ENCODE data around the gene TRPC1. TPM values are rescaled to one million over a fixed set of nuclear protein-coding genes. Genes with fewer than 3 reads are reported as not detected.
"Not testable (repeated sequence)": the region's sequence is repeated elsewhere in the genome, so short reads cannot be mapped to it uniquely, and the experiment has no call there.

Gene TRPC1
- total RNA-seq, 2 donors from 2014 or later = 10.6 to 20.2 TPM

DNA sequence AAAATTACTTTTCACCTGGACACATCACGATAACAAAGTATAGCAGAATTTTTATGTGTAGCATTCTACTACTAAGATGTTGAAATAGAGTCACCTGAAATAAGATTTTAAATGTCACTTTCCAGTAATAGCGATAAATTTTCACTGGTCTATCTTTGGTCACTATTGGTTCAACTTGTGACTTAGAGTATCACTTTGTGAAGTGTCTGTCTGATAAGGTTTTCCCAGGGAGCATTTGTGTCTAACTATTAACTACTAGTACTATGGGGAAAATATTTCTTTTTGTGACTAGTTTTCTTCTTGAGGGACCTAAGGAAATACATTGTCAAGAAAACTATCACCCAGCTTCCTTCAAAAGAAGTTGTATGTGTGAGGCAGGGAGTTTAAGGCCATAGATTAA is 11.0 kb downstream of the TRPC1 start:
- H3K4me3 ChIP-seq = no peak overlapping the region
- peaks cover 0 to 13% of the 10 kb centered on the region in 2 donors for H3K4me1 ChIP-seq
- H3K9me3 ChIP-seq = no peaks in the 10 kb centered on the region
- no peaks in the 10 kb centered on the region for H3K27me3 ChIP-seq
- TF ChIP-seq, protein P1, sequence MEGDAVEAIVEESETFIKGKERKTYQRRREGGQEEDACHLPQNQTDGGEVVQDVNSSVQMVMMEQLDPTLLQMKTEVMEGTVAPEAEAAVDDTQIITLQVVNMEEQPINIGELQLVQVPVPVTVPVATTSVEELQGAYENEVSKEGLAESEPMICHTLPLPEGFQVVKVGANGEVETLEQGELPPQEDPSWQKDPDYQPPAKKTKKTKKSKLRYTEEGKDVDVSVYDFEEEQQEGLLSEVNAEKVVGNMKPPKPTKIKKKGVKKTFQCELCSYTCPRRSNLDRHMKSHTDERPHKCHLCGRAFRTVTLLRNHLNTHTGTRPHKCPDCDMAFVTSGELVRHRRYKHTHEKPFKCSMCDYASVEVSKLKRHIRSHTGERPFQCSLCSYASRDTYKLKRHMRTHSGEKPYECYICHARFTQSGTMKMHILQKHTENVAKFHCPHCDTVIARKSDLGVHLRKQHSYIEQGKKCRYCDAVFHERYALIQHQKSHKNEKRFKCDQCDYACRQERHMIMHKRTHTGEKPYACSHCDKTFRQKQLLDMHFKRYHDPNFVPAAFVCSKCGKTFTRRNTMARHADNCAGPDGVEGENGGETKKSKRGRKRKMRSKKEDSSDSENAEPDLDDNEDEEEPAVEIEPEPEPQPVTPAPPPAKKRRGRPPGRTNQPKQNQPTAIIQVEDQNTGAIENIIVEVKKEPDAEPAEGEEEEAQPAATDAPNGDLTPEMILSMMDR (IDR thresholded peaks at IDR 0.05) = no peak
- peak overlapping the region; percentile 56 to 64 for H3K27ac ChIP-seq
- DNase-seq (ENCODE audit: low spot score) = no peak
- no peaks in the 10 kb centered on the region for H3K36me3 ChIP-seq

DNA sequence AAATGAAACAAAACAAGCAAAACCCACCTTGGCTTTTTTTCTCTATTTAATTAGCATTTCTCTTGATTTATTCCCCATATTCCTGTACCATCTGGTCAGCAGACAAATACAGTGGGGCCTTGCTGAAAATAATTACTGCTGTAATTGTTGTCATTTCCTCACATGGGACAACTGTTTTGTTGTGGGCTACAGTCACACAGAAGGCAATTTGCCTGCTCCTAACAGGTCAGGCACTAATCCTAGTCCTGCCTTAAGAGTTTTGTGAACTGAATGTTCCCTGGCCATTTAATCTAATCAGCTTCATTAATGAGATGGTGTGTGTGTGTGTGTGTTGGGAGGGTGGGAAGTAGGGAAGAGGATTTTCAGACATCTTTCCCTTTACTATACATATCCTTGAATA is 11.6 kb downstream of the TRPC1 start:
- DNase-seq (ENCODE audit: low spot score) = no peak
- no peaks in the 10 kb centered on the region for H3K9me3 ChIP-seq
- H3K36me3 ChIP-seq = no peaks in the 10 kb centered on the region
- H3K27me3 ChIP-seq = no peaks in the 10 kb centered on the region
- peak overlapping the region; percentile 56 to 64 for H3K27ac ChIP-seq
- no peak overlapping the region for H3K4me3 ChIP-seq
- TF ChIP-seq, protein P1 (IDR thresholded peaks at IDR 0.05) = no peak
- H3K4me1 ChIP-seq = peaks cover 0 to 13% of the 10 kb centered on the region in 2 donors

DNA sequence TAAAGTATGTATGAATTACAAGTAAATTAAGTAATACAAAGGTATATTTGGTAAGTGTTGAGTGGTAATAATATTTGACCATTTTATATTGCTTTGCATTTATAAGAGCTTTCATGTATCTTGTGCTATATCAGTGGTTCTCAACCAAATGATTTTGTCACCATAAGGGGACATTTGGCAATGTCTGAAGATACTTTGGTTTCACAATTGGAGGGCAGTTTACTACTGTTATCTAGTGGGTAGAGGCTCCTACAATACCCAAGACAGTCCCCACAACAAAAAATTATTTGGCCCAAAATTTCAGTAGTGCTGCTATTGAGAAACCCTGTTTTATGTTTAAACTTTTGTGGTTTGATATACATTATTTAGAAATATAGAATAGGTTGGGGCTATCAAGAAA is 14.6 kb downstream of the TRPC1 start:
- peaks cover 0 to 13% of the 10 kb centered on the region in 2 donors for H3K4me1 ChIP-seq
- no peak overlapping the region for H3K4me3 ChIP-seq
- no peaks in the 10 kb centered on the region for H3K36me3 ChIP-seq
- no peaks in the 10 kb centered on the region for H3K9me3 ChIP-seq
- no peaks in the 10 kb centered on the region for H3K27me3 ChIP-seq
- no peak for DNase-seq (ENCODE audit: low spot score)
- H3K27ac ChIP-seq = no peak overlapping the region
- TF ChIP-seq, protein P1 (IDR thresholded peaks at IDR 0.05) = no peak

DNA sequence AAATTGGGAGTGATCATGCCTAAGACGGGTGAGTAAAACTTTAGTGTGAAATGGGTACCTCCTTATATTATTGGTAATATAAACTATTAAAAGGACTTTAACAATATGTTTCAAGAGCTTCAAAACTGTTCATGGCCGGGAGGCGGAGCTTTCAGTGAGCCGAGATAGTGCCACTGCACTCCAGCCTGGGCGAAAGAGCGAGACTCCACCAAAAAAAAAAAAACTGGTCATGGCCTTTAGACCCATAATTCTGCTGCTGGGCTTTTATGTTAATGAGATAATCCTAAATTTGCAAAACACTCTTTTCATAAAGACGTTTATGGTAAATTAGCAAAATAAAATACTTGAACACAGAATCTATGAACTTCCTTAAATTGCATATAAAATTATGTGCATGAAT is 22.8 kb downstream of the TRPC1 start:
- no peak for DNase-seq (ENCODE audit: low spot score)
- Histone ChIP-seq H3K36me3 (peaks cover 12% of the 10 kb centered on the region), H3K4me1 (no peaks in the 10 kb centered on the region), H3K9me3 (no peaks in the 10 kb centered on the region), H3K27ac (no peak overlapping the region), H3K27me3 (no peaks in the 10 kb centered on the region), H3K4me3 (no peak overlapping the region)
- TF ChIP-seq, protein P1 (IDR thresholded peaks at IDR 0.05) = no peak

DNA sequence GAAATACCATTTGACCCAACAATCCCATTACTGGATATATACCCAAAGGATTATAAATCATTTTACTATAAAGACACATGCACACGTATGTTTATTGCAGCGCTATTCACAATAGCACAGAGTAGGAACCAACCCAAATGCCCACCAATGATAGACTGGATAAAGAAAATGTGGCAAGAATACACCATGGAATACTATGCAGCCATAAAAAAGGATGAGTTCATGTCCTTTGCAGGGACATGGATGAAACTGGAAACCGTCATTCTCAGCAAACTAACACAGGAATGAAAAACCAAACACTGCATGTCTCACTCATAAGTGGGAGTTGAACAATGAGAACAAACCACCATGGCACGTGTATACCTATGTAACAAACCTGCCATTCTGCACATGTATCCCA is 26.7 kb downstream of the TRPC1 start:
- H3K27me3 ChIP-seq; H3K4me1 ChIP-seq; DNase-seq (ENCODE audit: low spot score); H3K27ac ChIP-seq; H3K9me3 ChIP-seq; H3K4me3 ChIP-seq: not testable (repeated sequence)
- H3K36me3 ChIP-seq = peaks cover 12% of the 10 kb centered on the region

DNA sequence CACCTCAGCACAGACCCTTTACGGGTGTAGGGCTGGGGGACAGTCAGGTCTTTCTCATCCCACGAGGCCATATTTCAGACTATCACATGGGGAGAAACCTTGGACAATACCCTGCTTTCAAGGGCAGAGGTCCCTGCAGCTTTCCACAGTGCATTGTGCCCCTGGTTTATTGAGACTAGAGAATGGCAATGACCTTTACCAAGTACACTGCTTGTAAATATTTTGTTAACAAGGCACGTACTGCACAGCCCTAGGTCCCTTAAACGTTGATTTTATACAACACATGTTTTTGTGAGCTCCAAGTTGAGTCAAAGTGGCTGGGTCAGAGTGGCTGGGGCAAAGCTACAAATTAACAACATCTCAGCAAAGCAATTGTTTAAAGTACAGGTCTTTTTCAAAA is 28.8 kb downstream of the TRPC1 start:
- H3K9me3 ChIP-seq; DNase-seq (ENCODE audit: low spot score); H3K27ac ChIP-seq; H3K27me3 ChIP-seq; H3K4me3 ChIP-seq; H3K4me1 ChIP-seq: not testable (repeated sequence)
- H3K36me3 ChIP-seq = peaks cover 12% of the 10 kb centered on the region

DNA sequence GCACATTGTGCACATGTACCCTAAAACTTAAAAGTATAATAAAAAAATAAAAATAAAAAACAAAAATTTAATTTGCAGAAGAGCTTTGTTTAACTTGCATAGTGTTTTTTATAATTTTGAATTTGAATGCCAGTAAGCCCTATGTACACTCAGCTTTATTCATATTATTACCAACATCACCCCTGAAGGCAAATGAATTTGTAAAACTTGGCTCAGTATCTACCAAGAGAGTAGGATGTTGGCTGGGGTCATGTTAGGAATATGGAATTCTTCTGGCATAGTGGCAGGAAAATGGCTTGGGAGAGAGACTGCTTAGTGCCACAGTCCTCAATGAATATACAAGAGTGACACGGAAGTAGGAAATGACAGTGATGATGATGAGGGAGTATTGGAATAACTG is 30.7 kb downstream of the TRPC1 start:
- Histone ChIP-seq H3K36me3 (no peaks in the 10 kb centered on the region), H3K4me3 (no peak overlapping the region), H3K27ac (no peak overlapping the region), H3K27me3 (no peaks in the 10 kb centered on the region), H3K9me3 (no peaks in the 10 kb centered on the region), H3K4me1 (no peaks in the 10 kb centered on the region)
- DNase-seq (ENCODE audit: low spot score) = no peak
- TF ChIP-seq, protein P1 (IDR thresholded peaks at IDR 0.05) = no peak

Measured in right atrium auricular region (tissue), 2 donors.